ENCODE measurements around the gene HSF4.
A peak's percentile ranks its signal among the peaks of the same experiment; 100 is the strongest.

Gene HSF4

GRCh38 chr16:67204076-67204475 lies 39.5 kb downstream of the HSF4 start:
- DNase-seq = no peak

- DNase-seq = no peak
Measured at GRCh38 chr16:67206129-67206837, 41.7 kb downstream of the HSF4 start.

DNA sequence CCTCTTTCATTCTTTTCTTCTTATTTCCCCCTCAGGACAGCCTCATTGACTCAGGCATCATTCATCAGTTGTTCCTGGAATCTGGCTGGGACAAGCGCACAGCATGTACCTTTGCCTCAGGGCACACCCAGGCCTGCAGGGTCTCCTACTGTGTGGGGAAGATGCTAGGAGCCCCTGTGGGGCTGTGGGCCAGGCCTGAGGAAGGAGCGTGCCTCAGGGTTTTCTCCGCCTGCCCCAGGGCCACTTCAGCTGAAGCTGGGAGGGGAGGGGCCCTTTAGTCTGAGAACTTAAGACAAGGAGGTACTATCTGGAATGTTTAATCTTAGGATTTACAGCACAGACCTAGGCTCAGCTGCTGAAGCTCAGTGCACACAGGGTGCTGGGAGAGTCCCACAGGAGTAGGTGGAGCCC lies 42.3 kb downstream of the HSF4 start:
- no peak for DNase-seq

DNA sequence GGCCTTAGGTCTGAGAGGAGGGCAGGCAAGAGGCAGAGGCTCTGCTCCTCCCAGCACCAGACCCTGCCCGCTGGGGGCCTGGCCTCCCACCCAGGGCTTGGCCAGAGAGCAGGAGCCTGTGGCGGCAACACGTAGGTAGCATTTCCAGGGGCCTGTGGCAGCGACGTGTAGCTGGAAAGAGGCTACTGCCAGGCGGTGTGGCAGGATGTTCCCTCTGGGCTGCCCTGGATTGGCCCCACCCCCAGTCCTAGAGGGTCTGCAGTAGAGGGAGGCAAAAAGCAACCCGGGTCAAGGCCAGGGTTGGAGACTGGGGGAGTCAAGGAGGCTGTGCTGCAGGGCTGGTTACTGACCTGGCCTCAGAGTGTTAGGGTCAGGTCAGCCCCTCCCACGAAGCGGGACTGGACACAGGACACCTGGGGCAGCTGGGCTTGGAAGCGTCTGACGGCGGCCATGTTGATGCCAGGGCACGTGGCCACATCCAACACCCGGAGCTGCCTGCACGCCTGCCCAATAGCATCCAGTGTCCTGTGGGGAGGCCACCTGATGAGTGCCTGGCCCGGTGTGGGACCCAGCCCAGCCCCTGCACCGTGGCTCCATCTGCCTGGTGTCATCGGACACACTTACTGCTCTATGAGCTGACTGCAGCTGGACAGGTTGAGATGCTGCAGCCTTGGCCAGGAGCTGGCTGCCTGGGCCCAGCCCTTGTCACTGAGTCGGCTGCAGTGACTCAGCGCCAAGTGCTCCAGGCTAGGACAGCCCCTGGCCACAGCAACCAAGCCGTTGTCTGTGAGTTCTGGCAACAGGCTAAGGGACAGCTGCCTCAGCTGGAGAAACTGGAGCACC lies 42.9 kb downstream of the HSF4 start:
- no peak for DNase-seq

GRCh38 chr16:67208154-67208896 lies 43.8 kb downstream of the HSF4 start:
- no peak for DNase-seq

DNA sequence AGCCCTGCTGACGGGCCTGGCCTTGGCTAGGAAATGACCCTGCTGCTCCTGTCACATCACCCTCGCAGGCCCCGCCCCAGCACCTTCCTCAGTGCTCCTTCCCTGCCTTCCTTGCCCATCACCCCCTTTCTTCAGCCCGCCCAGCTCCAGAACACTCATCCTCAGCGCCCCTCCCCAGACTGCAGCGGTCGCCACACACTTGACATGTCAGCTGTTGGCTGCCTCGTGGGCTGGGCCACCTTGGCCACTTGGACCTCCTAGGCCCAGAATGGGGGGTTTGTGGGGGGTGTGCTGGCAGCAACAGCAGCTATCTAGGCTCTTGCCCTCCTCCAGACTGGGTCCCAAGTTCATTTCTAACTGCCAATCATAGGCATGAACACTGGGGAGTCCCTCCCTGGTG lies 45.0 kb downstream of the HSF4 start:
- DNase-seq = no peak

- peak; percentile 1 for DNase-seq
Measured at GRCh38 chr16:67210069-67210937, 45.8 kb downstream of the HSF4 start.

DNA sequence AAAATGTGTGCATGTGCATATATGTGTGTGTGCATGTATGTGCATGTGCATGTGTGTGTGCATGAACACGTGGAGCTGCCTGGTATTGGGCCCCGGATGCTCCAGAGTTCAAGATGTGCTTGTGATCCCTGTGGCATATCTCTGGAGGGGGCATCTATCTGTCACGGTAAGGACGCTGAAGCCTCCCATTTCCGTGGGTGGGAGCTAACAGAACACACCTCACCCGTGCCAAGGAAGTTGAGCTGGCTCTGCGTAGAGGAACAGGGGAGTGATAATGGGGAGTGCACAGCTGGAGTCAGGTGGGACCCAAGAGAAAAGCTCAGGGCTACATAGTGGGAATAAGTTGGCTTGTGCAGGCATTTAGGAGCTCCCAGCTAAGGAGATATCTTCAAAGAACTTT lies 47.1 kb downstream of the HSF4 start:
- DNase-seq = no peak

- no peak for DNase-seq
Measured at GRCh38 chr16:67212766-67213165, 48.2 kb downstream of the HSF4 start.

DNA sequence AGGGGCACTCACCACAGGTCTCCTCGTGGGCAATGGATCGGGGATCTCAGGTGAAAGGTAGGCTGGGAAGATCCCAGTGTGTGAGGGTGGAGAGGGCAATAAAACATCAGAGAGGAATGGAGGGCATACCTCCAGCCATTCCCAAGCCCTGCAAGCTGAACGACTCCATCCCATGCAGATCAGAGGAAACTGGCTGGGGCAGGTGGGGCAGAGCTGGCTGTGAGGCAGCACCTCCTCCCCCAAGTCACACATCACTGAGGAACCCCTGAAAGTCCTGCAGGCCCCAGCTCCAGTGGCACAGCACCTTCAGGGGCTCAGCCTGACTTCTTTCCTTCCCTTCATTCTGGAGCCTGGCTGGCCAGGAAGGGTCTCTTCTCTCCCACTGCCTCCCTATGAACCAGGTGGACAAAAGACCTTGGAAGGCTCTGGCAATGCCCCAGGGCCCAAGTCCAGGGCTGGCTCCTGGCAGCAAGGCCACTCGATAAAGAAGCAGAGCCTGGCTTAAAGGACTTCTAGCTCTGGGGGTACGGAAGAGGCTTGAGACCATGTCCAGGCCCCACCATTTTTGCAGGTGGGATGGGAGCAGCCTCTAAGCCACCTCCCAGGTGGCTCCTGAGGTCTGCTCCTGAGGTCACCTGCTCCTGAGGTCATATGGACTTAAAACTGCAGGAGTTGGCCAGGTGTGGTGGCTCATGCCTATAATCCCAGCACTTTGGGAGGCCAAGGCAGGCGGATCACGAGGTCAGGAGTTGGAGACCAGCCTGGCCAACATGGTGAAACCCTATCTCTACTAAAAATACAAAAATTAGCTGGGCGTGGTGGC lies 48.9 kb downstream of the HSF4 start:
- DNase-seq = no peak

GRCh38 chr16:67215706-67216105 lies 51.2 kb downstream of the HSF4 start:
- DNase-seq = no peak

DNA sequence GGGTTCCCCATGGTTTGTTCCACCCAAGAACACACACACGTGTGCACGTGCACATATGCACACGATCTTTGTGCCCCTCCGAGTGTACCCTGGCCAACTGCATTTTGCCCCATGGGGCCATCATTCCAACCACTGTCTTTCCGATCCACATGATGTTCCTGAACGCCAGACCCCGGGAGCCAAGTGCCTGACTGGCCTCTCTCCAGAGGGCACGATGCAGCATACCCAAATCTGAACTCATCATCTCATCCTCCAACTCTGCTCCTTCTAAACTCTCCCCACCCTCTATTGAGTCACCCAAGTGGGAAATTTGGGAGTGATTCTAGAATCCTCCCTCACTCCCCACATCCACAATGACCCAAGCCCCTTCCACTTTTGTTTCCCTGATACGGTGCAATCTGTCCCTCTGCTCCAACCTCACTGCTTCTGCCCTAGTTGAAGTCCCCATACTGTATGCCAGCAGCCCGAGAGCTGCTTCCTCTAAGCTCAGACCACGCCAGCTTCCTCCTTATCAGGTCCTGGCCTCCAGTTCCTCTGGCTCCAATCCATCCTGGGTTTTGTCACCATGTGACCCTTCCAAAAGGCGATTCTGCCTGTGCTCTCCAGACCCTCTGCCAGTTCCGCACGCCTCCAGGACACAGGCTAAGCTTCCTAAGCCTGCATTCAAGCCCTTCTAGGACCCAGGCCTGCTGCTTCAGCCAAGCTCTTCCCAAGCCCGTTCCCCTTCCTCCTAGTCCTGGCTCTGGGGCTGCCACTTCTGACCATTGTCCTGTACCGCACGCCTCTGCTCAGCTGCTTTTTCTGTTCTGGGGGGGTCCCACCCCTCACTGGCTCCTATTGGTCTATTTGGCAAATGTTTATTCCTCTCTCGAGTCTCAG lies 52.3 kb downstream of the HSF4 start:
- no peak for DNase-seq
